Esophagus squamous epithelium (tissue), 5 donors: Measurements from ENCODE around the gene SLC9A9. TPM values are rescaled to one million over a fixed set of nuclear protein-coding genes. Genes with fewer than 3 reads are reported as not detected.

Experiments used
- DNase-seq: peaks from one replicate; lab custom pipeline; 2025; lab: John Stamatoyannopoulos, UW
- H3K27ac ChIP-seq, 4 donors: fragments of 200-600 bp; sonication (generic); one replicate each; pipeline ENCODE4 v1.5.1; 2016 to 2019; ENCODE audit warnings: mild to moderate bottlenecking in 1 of 4
- H3K27me3 ChIP-seq, 4 donors: fragments of 200-600 bp; sonication (generic); 1 replicate in 3 of 4; 2 replicates in 1 of 4; pipeline versions ENCODE4 v1.5.1 to v1.6.0; 2017 to 2021; ENCODE audit warnings: antibody characterized with exemption in 1 of 4
- H3K36me3 ChIP-seq, 3 donors: fragments of 200-600 bp; sonication (generic); one replicate each; pipeline ENCODE4 v1.5.1; 2016 to 2019
- H3K4me1 ChIP-seq, 3 donors: fragments of 200-600 bp; sonication (generic); one replicate each; pipeline ENCODE4 v1.5.1; 2017 to 2019
- H3K4me3 ChIP-seq, 4 donors: fragments of 200-600 bp; sonication (generic); 1 replicate in 3 of 4; 2 replicates in 1 of 4; pipeline ENCODE4 v1.5.1; 2016 to 2019; ENCODE audit warnings: mild to moderate bottlenecking in 2 of 4, moderate library complexity in 1 of 4
- H3K9me3 ChIP-seq, 3 donors: fragments of 200-600 bp; sonication (generic); one replicate each; pipeline ENCODE4 v1.5.1; 2016 to 2019
- CTCF ChIP-seq, 6 experiments: fragments of 450-650 bp in 4 of 6; fragments of 200-600 bp in 2 of 6; sonication (generic) in 2 of 6; IDR thresholded peaks; one replicate each; pipeline ENCODE4 v1.5.1; 2016 to 2019; ENCODE audit warnings: antibody characterized with exemption in 6 of 6, mild to moderate bottlenecking in 4 of 6, moderate library complexity in 4 of 6
- POLR2A ChIP-seq, 4 donors: fragments of 450-650 bp; IDR thresholded peaks; one replicate each; pipeline ENCODE4 v1.6.1; 2017; ENCODE audit warnings: antibody characterized with exemption in 4 of 4, mild to moderate bottlenecking in 4 of 4, moderate library complexity in 3 of 4
- WGBS, 2 donors: methylation state at CpG; one replicate each; pipeline ENCODE4 v1.1.5; 2018; 5-methylcytosine and 5-hydroxymethylcytosine counted together
- intact Hi-C: fragments of 100-400 bp; cut with DNase I; formaldehyde crosslinking; loops from one replicate; pipeline ENCODE4 v1.15.0; 2022
- total RNA-seq, 4 donors: library from RNA; depleted of rRNA; stranded (reverse); fragments of >200 nt; gene quantifications; one replicate each; pipeline ENCODE4 v1.1.0, GENCODE V29; 2016
- donor health status: DM: yes; HTN: yes; CAD: no.

SLC9A9 gene
- total RNA-seq, 4 donors from 2014 or later, result 11.2 to 22.3 (median 18.9) TPM

- 67 to 77% methylated on average over 1 of the region's 1 CpG for WGBS, 2 donors
- H3K4me3 ChIP-seq, result no peak overlapping the region
- no peaks in the 10 kb centered on the region for H3K36me3 ChIP-seq
- intact Hi-C loops, result no loop called here
- no peaks in the 10 kb centered on the region for H3K27me3 ChIP-seq
- no peak for DNase-seq
- no peak for TF ChIP-seq CTCF (IDR thresholded peaks at IDR 0.05)
- no peak for TF ChIP-seq POLR2A (IDR thresholded peaks at IDR 0.05)
- H3K27ac ChIP-seq, result no peak overlapping the region
- H3K9me3 ChIP-seq, result no peaks in the 10 kb centered on the region
- H3K4me1 ChIP-seq, result no peaks in the 10 kb centered on the region
Measured at GRCh38 chr3:143427631-143428030, 420.6 kb downstream of the SLC9A9 start.

GRCh38 chr3:143424874-143425273, 423.4 kb downstream of the SLC9A9 start:
- TF ChIP-seq CTCF (IDR thresholded peaks at IDR 0.05) (no peak), POLR2A (IDR thresholded peaks at IDR 0.05) (no peak)
- no peak overlapping the region for H3K27ac ChIP-seq
- intact Hi-C loops, result no loop called here
- no peak for DNase-seq
- no peaks in the 10 kb centered on the region for H3K27me3 ChIP-seq
- H3K4me3 ChIP-seq, result no peak overlapping the region
- H3K36me3 ChIP-seq, result no peaks in the 10 kb centered on the region
- no peaks in the 10 kb centered on the region for H3K9me3 ChIP-seq
- 88 to 96% methylated on average over 1 of the region's 1 CpG for WGBS, 2 donors
- H3K4me1 ChIP-seq, result no peaks in the 10 kb centered on the region

GRCh38 chr3:143421556-143421955, 426.7 kb downstream of the SLC9A9 start:
- no peaks in the 10 kb centered on the region for H3K27me3 ChIP-seq
- 72 to 80% methylated on average over 3 of the region's 3 CpGs for WGBS, 2 donors
- no peak for DNase-seq
- no peak overlapping the region for H3K4me3 ChIP-seq
- H3K9me3 ChIP-seq, result no peaks in the 10 kb centered on the region
- H3K36me3 ChIP-seq, result no peaks in the 10 kb centered on the region
- TF ChIP-seq CTCF (IDR thresholded peaks at IDR 0.05) (no peak), POLR2A (IDR thresholded peaks at IDR 0.05) (no peak)
- no peaks in the 10 kb centered on the region for H3K4me1 ChIP-seq
- no peak overlapping the region for H3K27ac ChIP-seq
- intact Hi-C loops, result no loop called here

DNA sequence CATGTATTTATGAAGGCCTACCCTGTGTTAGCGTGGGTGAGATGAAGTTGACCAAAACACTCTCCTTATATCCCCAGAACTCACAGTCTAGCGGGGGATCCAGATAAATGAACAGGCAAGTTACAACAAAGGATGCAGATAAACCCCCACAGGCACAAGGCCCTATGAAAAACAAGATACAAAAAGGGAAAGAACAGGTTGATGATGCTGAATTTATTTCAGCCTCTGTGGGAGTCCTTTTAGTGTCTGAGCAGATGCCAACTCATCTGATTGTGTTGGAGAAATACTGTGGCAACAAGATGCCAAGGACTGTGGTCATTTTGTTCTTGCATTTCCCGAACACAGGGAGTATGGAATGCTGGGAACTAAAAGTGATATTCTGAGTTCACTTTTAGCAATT, 428.7 kb downstream of the SLC9A9 start:
- H3K4me3 ChIP-seq, result no peak overlapping the region
- no peaks in the 10 kb centered on the region for H3K4me1 ChIP-seq
- H3K27ac ChIP-seq, result no peak overlapping the region
- no peaks in the 10 kb centered on the region for H3K36me3 ChIP-seq
- DNase-seq, result no peak
- no peaks in the 10 kb centered on the region for H3K27me3 ChIP-seq
- intact Hi-C loops, result no loop called here
- WGBS, 2 donors, result 87 to 98% methylated on average over 3 of the region's 3 CpGs
- H3K9me3 ChIP-seq, result no peaks in the 10 kb centered on the region
- no peak for TF ChIP-seq POLR2A (IDR thresholded peaks at IDR 0.05)
- TF ChIP-seq CTCF (IDR thresholded peaks at IDR 0.05), result no peak

DNA sequence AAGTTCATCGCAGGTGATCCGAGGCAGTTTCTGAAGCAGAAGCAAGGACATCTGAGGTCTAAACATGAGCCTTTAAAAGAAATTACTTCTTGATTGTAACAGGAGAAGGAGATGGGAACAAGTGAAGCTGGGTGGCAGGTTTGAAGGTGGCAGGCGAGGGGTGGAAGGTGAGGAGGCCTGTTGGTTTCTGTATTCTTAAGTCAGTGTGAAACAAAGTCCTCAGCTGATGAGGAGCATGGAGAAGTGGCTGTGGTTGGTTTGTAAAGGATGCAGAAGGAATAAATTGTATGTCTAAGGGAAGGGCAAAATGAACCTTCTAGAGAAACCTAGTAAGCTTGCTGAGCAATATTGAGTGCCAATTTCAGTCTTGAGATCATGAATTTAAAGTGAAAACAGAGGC, 429.9 kb downstream of the SLC9A9 start:
- intact Hi-C loops, result no loop called here
- no peaks in the 10 kb centered on the region for H3K27me3 ChIP-seq
- H3K36me3 ChIP-seq, result no peaks in the 10 kb centered on the region
- no peaks in the 10 kb centered on the region for H3K4me1 ChIP-seq
- H3K9me3 ChIP-seq, result no peaks in the 10 kb centered on the region
- no peak overlapping the region for H3K4me3 ChIP-seq
- 91 to 97% methylated on average over 3 of the region's 3 CpGs for WGBS, 2 donors
- TF ChIP-seq CTCF (IDR thresholded peaks at IDR 0.05) (no peak), POLR2A (IDR thresholded peaks at IDR 0.05) (no peak)
- no peak overlapping the region for H3K27ac ChIP-seq
- no peak for DNase-seq
